C4-2B (cell line): Measurements from ENCODE around the gene PAFAH1B2.

Experiments used
- ZFX ChIP-seq: fragments of 450-650 bp; IDR thresholded peaks from 2 replicates; pipeline ENCODE4 v1.6.1; 2017
- TF ChIP-seq, protein P1 (sequence below): fragments of 450-650 bp; conservative IDR thresholded peaks from 2 replicates; pipeline ENCODE4 v1.5.1; 2017; ENCODE audit warnings: mild to moderate bottlenecking

DNA sequence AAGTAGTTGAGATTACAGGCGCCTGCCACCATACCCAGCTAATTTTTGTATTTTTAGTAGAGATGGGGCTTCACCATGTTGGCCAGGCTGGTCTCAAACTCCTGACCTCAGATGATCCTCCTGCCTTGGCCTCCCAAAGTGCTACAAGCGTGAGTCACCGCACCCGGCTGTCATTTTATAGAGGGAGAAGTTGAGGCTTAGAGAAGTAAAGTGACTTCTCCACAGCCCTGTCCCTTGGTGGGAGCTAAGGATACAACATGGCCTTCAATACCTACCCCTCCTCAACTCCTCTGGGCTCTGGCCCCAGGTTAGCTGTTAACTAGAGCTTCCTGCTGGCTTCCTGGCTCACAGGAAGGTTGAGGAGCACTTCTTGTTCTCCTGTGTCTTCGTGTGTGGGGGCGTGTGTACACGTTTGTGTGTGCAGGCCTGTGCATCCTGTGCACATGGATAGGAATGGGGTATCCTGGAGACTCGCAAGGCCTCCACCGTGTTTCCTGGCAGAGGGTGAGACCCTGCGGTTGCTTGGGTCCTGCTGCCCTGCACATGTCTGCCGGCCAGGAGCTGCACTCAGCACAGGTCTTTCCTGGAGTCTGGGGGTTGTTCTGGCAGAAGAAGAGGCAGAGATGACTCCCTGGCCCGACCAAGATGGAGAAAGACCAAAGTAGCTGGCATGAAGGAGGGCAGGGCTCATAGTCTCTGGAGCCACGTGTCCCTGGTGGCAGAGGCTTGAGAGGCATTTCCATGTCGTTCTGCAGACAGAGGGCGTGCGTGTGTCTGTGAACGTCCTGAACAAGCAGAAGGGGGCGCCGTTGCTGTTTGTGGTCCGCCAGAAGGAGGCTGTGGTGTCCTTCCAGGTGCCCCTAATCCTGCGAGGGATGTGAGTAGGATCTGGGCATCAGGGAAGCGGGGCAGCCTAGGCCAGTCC is 36.8 kb downstream of the PAFAH1B2 start:
- TF ChIP-seq, protein P1, sequence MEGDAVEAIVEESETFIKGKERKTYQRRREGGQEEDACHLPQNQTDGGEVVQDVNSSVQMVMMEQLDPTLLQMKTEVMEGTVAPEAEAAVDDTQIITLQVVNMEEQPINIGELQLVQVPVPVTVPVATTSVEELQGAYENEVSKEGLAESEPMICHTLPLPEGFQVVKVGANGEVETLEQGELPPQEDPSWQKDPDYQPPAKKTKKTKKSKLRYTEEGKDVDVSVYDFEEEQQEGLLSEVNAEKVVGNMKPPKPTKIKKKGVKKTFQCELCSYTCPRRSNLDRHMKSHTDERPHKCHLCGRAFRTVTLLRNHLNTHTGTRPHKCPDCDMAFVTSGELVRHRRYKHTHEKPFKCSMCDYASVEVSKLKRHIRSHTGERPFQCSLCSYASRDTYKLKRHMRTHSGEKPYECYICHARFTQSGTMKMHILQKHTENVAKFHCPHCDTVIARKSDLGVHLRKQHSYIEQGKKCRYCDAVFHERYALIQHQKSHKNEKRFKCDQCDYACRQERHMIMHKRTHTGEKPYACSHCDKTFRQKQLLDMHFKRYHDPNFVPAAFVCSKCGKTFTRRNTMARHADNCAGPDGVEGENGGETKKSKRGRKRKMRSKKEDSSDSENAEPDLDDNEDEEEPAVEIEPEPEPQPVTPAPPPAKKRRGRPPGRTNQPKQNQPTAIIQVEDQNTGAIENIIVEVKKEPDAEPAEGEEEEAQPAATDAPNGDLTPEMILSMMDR, result no peak
- TF ChIP-seq ZFX, result no peak
